GM19328 (cell line): ENCODE data around the gene RFC5.
"Not testable (repeated sequence)": the region's sequence is repeated elsewhere in the genome, so short reads cannot be mapped to it uniquely, and the experiment has no call there.

Source experiments
- ATAC-seq: cut with Tn5 transposase; IDR thresholded peaks from one replicate; pipeline ENCODE4 v1.9.1; 2021; ENCODE audit warnings: mild to moderate bottlenecking, moderate library complexity; ENCODE audit not compliant: unreplicated experiment

RFC5 gene

DNA sequence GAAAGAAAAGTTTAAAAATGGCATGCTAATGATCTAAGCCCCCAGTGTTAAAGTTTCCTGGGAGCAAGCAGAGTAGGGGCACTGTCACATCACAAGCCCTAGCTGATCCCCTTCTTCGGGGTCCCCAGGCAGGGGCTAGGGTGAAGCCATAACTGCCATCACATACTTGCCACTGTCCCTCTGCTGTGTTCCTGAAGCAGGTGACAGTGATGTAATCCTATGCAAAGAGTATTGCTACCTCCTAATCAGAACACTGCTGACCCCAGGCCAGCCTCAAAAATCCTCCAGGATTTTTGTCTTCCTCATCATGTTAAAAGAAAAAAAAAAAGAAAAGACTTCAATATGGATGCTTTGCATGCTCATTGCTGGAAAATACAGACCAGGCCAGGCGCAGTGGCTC, 1.2 kb upstream of the RFC5 start:
- no peak for ATAC-seq

GRCh38 chr12:118015944-118016343, 559 bp upstream of the RFC5 start:
- ATAC-seq: no peak

GRCh38 chr12:118017926-118018325, 1.4 kb downstream of the RFC5 start:
- ATAC-seq: no peak

- no peak for ATAC-seq
These were observed 3.5 kb downstream of the RFC5 start for GRCh38 chr12:118020036-118020435.

GRCh38 chr12:118022097-118022727, 5.7 kb downstream of the RFC5 start:
- not testable (repeated sequence) for ATAC-seq

GRCh38 chr12:118022728-118023109, 6.2 kb downstream of the RFC5 start:
- no peak for ATAC-seq

- no peak for ATAC-seq
These were observed 6.9 kb downstream of the RFC5 start for GRCh38 chr12:118023301-118023860.

GRCh38 chr12:118025168-118025567, 8.7 kb downstream of the RFC5 start:
- no peak for ATAC-seq

DNA sequence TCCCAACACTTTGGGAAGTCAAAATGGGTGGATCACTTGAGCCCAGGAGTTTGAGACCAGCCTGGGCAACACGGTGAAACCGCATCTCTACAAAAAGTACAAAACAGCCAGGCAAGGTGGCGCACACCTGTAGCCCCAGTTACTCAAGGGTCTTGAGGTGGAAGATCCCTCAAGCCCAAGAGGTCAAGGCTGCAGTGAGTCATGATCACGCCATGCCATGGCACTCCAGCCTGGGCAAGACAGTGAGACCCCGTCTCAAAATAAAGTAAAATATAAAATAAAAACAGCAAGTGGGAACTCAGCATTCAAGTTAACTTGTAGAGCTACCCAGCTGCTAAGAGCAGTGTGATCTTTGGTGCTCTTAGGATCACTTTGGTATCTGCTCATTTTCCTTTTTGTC, 12.7 kb downstream of the RFC5 start:
- no peak for ATAC-seq

GRCh38 chr12:118032188-118032587, 15.7 kb downstream of the RFC5 start:
- ATAC-seq: no peak

- no peak for ATAC-seq
These were observed 16.8 kb downstream of the RFC5 start for GRCh38 chr12:118033323-118033722.

DNA sequence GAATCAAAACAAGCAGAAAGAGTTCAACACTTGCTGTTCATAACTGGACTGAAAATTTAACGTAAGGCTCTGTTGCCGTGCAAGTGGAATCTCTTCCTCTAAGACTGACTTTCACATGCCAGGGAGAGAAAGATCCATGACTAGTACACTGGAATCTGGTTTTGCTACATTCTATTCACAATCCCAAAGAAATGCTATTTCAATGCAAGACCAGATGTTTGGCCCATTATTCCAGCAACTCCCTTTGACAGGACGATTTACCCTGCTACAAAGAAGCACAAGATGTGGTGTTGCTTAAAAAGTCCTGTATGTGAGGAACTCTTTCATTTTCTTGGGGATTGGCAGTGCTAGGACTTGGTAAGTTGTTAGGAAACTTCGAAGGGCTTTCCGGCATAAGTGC, 17.4 kb downstream of the RFC5 start:
- ATAC-seq: no peak

GRCh38 chr12:118034429-118035189, 18.1 kb downstream of the RFC5 start:
- ATAC-seq: no peak

GRCh38 chr12:118035190-118036041, 18.9 kb downstream of the RFC5 start:
- peak; percentile 70 for ATAC-seq

DNA sequence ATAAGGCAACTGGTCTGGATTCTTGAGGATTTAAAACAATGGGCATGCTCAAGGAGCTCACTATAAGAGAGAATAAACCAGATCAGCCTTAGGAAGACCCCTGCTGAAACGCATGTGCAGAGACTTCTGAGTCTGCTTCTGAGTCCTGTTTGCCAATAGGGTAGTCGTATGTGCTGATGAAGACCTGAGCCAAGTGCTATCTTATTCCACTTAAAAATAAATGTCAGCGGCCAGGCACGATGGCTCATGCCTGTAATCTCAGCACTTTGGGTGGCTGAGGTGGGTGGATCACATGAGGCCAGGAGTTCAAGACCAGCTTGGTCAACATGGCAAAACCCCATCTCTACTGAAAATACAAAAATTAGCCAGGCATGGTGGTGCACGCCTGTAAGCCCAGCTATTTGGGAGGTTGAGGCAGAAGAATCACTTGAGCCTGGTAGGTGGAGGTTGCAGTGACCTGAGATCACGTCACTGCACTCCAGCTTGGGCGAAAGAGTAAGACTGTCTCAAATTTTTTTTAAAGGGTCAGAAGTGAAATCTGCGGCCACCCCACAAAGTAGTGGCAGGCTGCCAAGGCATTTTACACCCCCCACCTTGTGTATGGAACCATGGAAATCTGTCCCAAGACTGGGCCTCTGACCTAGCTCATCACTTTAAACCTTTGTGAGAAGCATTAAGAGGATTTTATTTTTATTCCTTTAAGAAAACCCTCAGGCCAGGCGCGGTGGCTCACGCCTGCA, 20.3 kb downstream of the RFC5 start:
- ATAC-seq: no peak

- ATAC-seq: no peak
These were observed 21.6 kb downstream of the RFC5 start for GRCh38 chr12:118038137-118038536.

DNA sequence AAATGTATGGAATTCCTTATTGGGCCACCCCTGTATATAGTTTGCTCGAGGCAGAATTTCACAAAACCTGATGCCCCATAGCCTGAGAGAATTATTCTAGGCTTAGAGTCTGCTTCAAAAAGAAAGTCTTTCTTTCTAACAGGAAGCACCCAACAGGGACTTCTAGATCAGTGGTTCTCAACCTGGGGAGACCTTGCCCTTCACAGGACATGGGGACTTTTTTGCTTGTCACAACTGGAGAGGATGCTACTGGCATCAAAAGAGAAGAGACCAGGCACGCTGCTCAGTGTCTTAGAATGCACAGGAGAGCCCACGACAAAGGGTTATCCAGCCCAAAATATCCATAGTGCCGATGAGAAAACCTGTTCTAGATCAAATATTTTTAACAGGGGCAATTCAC, 25.6 kb downstream of the RFC5 start:
- ATAC-seq: no peak

- no peak for ATAC-seq
These were observed 27.6 kb downstream of the RFC5 start for GRCh38 chr12:118044075-118044474.

DNA sequence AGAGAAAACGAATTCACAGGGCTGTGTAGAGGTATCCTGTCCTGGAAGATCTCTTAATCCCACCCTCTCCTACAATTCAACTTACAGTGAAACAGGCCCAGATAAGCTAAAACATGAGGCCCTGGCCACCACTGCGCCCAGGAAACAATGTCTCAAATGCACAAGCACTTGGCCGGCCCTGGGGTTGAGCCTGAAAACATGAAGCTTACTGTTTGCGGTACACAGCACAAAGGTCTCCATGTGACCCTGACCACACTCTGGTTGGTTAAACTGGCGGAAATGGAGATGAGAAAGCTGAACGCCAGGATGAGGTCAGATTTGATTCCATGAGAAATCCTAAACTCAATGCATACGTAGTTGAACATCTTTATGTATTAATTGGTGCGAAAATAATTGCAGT, 28.1 kb downstream of the RFC5 start:
- ATAC-seq: no peak

DNA sequence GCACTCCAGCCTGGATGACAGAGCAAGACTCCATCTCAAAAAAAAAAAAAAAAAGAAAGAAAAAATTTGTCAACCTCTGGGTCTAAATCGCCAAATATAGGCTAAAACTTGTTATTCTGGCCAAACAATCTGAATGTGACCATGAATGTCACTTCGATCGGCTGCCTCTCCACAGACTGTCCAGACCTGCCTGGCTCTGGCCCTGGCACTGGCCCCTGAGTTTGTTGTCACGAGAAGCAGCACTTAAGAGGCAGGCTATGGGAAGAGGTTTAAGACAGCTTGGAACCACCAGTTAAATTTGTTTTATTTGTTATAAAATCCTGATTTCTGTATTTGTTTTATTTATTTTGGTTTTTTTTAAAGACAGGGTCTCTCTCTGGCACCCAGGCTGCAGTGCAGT, 29.9 kb downstream of the RFC5 start:
- ATAC-seq: no peak
